ENCODE results near the gene TFIP11. TPM values are rescaled to one million over a fixed set of nuclear protein-coding genes. Genes with fewer than 3 reads are reported as not detected.

Gene TFIP11
- total and polyA plus RNA-seq, 9 of the 15 experiments (the other 6 are each of a cell fraction or from before 2014, with no cell fraction given): 11.5 to 38.1 (median 25.2) TPM

DNA sequence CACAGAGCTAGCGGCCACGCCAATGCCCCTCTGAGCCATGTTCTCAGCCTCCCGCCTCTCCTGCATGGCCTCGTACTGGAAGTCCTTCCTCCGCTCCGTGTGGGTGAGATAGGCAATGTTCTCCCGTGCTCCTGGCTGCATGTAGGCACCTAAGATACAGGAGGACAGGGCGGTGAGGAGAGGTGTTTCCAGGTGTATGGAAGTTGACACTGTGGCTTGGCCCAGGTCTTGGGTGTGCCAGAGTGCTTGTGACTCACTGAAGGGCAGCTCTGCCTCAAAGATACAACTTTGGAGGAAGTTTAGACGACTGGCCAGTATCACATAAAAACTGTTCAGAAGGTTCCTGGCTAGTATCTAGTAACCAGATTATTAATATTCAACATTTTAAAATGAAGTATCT is 20.1 kb downstream of the TFIP11 start:
- Histone ChIP-seq H3K36me3 (ENCODE audit: control insufficient read depth, insufficient read depth, low read length) (peaks cover 93% of the 10 kb centered on the region), H3K79me2 (ENCODE audit: control insufficient read depth, insufficient read depth, low read length) (peaks cover 21% of the 10 kb centered on the region), H3K27ac (ENCODE audit: extremely low read depth, low read depth, low read length) (peak overlapping the region; percentile 100), H3K9me3 (replicated peaks; ENCODE audit: control insufficient read depth, insufficient read depth, low read depth, low read length) (no peaks in the 10 kb centered on the region; the same call in 1 of the 2 replicates), H3K9ac (ENCODE audit: insufficient read depth in 1 of 2, low read depth in 2 of 2, low read length in 2 of 2) (peak overlapping the region; percentile 61 to 87; a peak in 2 of 4 replicates), H4K20me1 (replicated peaks; ENCODE audit: control insufficient read depth, insufficient read depth, low read length) (no peaks in the 10 kb centered on the region), H3K27me3 (ENCODE audit: control insufficient read depth in 2 of 2, insufficient read depth in 2 of 2, low read length in 2 of 2) (no peaks in the 10 kb centered on the region), H3K9me1 (ENCODE audit: control insufficient read depth, insufficient read depth, low read length) (no peaks in the 10 kb centered on the region), H2AFZ (ENCODE audit: low read depth, low read length) (no peak overlapping the region), H3K4me3 (no peak overlapping the region), H3K4me2 (ENCODE audit: insufficient read depth, low read length) (no peak overlapping the region), H3K4me1 (replicated peaks in 1 of 2; ENCODE audit: control insufficient read depth in 2 of 2, insufficient read depth in 2 of 2, low read length in 2 of 2) (peaks cover 13 to 26% of the 10 kb centered on the region in 2 experiments; a peak in 3 of 5 replicates)
- ChIA-PET POLR2A (interaction anchor here (1.0 to 5.3 kb wide), 2 partner anchors 9 to 93 kb away, joined by 3 to 35 read pairs; partner anchors contain the start of genes HPS4 and SRRD), CTCF (ENCODE audit: low intra/inter-chr PET ratio) (no interaction called here)
- no TSS peak for BruUV-seq (replicated peaks)
- TF ChIP-seq PCBP2 (IDR thresholded peaks at IDR 0.05; ENCODE audit: low read depth, low read length, poor library complexity, severe bottlenecking) (no peak), RBFOX2 (IDR thresholded peaks at IDR 0.05; ENCODE audit: low read depth, low read length) (peak; percentile 54; the same call in 1 of the 2 replicates)
- no peak for ATAC-seq
- in situ Hi-C loops (cut with MboI): no loop called here
- DNase-seq (ENCODE audit: extremely low read depth in 1 of 4, low spot score in 3 of 4): no peak
- intact Hi-C loops (cut with micrococcal nuclease): no loop called here
- 92% methylated on average over 9 of the region's 9 CpGs for WGBS (ENCODE audit: insufficient coverage, low coverage, missing lambda C conversion rate)
- no peak for FAIRE-seq

- ChIA-PET POLR2A (interaction anchor here (0.8 kb wide), 1 partner anchor 84 kb away, joined by 4 read pairs; no protein-coding TSS in a partner anchor), CTCF (ENCODE audit: low intra/inter-chr PET ratio) (no interaction called here)
- FAIRE-seq (no peak), ATAC-seq (no peak), DNase-seq (ENCODE audit: extremely low read depth in 1 of 4, low spot score in 3 of 4) (no peak)
- no peak overlapping the region for H3K4me2 ChIP-seq (ENCODE audit: insufficient read depth, low read length)
- H3K79me2 ChIP-seq (ENCODE audit: control insufficient read depth, insufficient read depth, low read length): peaks cover 42% of the 10 kb centered on the region
- TF ChIP-seq HNRNPH1 (optimal IDR thresholded peaks at IDR 0.05; ENCODE audit: low read depth, low read length): no peak
- TF ChIP-seq YBX1 (IDR thresholded peaks at IDR 0.05): no peak
- TF ChIP-seq LEF1 (IDR thresholded peaks at IDR 0.05): no peak
- no peak overlapping the region; the same call in 2 of the 3 replicates for H3K27ac ChIP-seq (ENCODE audit: extremely low read depth, low read depth, low read length)
- in situ Hi-C loops (cut with MboI) (no loop called here), intact Hi-C loops (cut with micrococcal nuclease) (loop anchor here (10.0 kb wide), 1 partner anchor 95 kb away; no protein-coding TSS in a partner anchor)
- peaks cover 88% of the 10 kb centered on the region for H3K36me3 ChIP-seq (ENCODE audit: control insufficient read depth, insufficient read depth, low read length)
- H3K4me3 ChIP-seq: no peak overlapping the region
- no peaks in the 10 kb centered on the region; the same call in 1 of the 2 replicates for H3K9me3 ChIP-seq (replicated peaks; ENCODE audit: control insufficient read depth, insufficient read depth, low read depth, low read length)
- no TSS peak for BruUV-seq (replicated peaks)
- H3K27me3 ChIP-seq (ENCODE audit: control insufficient read depth in 2 of 2, insufficient read depth in 2 of 2, low read length in 2 of 2): no peaks in the 10 kb centered on the region
- H3K9ac ChIP-seq (ENCODE audit: insufficient read depth in 1 of 2, low read depth in 2 of 2, low read length in 2 of 2): no peak overlapping the region
- H2AFZ ChIP-seq (ENCODE audit: low read depth, low read length): no peak overlapping the region
- no peaks in the 10 kb centered on the region for H4K20me1 ChIP-seq (replicated peaks; ENCODE audit: control insufficient read depth, insufficient read depth, low read length)
- no peaks in the 10 kb centered on the region for H3K9me1 ChIP-seq (ENCODE audit: control insufficient read depth, insufficient read depth, low read length)
- H3K4me1 ChIP-seq (replicated peaks in 1 of 2; ENCODE audit: control insufficient read depth in 2 of 2, insufficient read depth in 2 of 2, low read length in 2 of 2): peaks cover 13 to 36% of the 10 kb centered on the region in 2 experiments; a peak in 3 of 5 replicates
- WGBS (ENCODE audit: insufficient coverage, low coverage, missing lambda C conversion rate): 94% methylated on average over 4 of the region's 4 CpGs
These were observed 22.7 kb downstream of the TFIP11 start for GRCh38 chr22:26489447-26490036.
